Suppressor macrophage treated with lipopolysaccharide for 4 hours (primary cell): ENCODE results near the gene CAND1.

Source experiments
- DNase-seq: peaks from one replicate; pipeline ENCODE4 v3.0.0-alpha.2; 2020

CAND1 gene

DNA sequence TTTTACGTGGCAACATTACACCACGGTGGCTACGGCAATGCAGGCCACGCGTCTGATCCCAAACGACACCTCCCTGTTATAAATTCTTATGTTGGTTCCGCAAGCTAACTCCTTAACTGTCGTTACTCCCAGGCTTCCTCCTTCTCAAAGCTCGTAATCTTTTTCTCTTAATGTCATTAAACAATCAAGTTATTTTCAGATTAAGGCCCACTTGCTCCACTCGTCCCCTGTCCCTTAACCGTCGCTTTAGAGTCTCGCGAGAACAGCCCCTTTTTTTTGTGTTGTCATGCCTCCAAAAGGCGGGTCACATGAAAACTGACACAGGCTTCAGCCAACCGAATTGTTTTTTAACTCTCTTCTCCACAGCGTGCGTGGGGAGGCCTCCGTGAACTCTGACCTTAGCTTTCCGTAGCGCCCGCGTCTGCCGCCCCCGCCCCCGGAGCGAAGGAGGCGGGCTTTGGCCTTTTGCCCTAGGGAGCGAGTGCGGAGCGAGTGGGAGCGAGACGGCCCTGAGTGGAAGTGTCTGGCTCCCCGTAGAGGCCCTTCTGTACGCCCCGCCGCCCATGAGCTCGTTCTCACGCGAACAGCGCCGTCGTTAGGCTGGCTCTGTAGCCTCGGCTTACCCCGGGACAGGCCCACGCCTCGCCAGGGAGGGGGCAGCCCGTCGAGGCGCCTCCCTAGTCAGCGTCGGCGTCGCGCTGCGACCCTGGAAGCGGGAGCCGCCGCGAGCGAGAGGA is at the start of gene CAND1:
Gene CAND1, plus strand, starts transcription at position 463 of the 737 bp plus-strand sequence. CDS start 360 bp downstream, outside the sequence.
- DNase-seq = peak; percentile 99

DNA sequence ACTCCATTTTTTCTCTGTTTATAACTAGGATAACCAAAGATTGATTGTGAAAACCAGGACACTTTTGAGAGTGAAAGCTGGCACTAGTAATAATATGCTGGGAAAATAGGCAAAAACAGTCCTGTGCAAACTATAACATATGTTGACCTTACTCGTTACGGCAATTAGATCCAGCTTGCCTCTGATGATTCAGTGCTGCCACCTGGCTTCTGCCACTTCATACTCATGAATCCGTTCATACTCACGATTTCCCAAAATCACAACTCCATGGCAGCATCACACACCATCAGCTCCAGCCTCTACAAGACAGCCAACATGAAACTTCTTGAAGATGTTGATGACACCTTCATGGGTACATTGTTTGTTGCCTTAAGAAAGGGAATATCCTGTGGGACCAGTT is 49.1 kb upstream of the CAND1 start:
- DNase-seq = no peak

- DNase-seq = no peak
Observed at GRCh38 chr12:67222302-67222701, 46.9 kb upstream of the CAND1 start.

GRCh38 chr12:67223225-67223624 is 45.9 kb upstream of the CAND1 start:
- no peak for DNase-seq

GRCh38 chr12:67237231-67237630 is 31.9 kb upstream of the CAND1 start:
- no peak for DNase-seq

GRCh38 chr12:67239061-67239460 is 30.1 kb upstream of the CAND1 start:
- no peak for DNase-seq

DNA sequence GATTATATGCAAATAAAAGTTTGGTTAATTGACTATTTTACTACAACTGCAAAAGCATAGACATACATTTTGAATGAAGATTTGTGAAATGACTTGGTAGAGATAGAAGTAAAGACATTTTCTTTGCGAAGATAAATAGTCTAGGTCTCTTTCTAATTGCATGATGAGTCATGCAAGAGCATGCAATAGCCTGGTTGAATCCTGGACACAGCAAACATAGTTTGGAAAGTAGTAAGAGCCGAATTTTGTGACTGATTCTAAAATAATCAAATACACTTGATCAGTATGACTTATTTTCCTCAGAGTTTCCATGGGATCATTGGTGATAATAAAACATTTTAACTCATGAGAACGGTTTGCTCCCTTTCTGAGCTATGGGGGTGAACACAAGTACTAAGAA is 27.7 kb upstream of the CAND1 start:
- no peak for DNase-seq

GRCh38 chr12:67243260-67243659 is 25.9 kb upstream of the CAND1 start:
- no peak for DNase-seq

- no peak for DNase-seq
Observed at GRCh38 chr12:67245571-67245970, 23.6 kb upstream of the CAND1 start.

DNA sequence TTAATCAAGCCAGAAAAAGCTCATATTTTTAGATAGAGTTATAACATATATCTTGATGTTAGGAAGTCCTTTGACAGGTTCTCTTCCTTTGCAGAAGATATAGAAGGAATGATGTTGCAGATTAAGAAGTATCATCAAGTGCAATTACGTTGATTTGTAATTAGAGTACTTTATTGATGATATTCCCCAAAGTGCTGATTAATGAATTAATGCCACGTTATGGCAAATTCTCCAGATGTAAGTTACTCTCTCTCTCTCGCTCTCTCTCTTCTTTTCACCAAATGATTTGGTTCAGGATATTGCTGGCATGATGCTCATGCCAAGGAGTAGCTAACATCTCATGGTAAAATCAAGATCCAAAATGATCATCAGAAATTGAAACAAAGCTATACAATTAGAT is 18.1 kb upstream of the CAND1 start:
- DNase-seq = no peak

DNA sequence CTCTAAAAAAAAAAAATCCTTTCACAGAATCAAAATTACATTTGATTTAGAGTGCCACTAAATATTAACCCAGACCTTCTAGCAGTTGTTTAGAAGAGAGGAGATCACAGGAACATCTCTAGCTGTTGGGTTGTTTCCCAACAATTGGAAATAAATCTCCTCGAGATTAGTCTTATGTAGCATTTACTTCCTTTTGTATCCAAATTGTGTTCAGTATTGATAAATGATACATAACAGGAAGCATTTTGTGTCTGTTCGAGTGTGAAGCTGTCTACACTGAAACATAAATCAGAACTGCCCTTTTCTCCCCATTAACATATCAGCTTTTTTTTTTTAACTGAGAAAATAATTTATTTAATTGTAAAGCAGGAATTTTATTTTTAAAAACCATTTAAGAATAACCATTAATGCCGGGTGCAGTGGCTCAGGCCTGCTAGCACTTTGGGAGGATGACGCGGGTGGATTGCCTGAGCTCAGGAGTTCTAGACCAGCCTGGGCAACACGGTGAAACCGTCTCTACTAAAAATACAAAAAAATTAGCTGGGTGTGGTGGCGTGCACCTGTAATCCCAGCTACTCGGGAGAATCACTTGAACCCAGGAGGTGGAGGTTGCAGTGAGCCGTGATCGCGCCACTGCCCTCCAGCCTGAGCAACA is 14.7 kb upstream of the CAND1 start:
- no peak for DNase-seq

- DNase-seq = no peak
Observed at GRCh38 chr12:67256649-67257048, 12.5 kb upstream of the CAND1 start.

DNA sequence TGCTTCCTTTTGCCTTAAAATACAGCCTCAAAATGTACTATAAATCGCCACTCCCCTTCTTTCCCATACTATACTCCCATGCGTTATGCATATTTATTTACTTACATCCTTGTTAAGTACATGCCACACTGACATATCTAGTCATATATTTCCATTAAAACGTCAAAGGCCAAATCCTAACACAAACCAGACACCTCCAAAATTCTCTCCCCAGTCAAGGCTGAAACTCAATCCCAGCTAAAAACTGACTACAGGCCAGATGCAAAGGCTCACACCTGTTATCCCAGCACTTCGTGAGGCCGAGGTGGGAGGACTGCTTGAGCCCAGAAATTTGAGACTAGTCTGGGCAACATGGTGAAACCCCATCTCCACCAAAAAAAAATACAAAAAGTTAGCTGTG is 5.7 kb upstream of the CAND1 start:
- no peak for DNase-seq

GRCh38 chr12:67268335-67268895 is 743 bp upstream of the CAND1 start:
- peak; percentile 96 for DNase-seq

- DNase-seq = peak; percentile 23
Observed at GRCh38 chr12:67269633-67270573, 745 bp downstream of the CAND1 start.

DNA sequence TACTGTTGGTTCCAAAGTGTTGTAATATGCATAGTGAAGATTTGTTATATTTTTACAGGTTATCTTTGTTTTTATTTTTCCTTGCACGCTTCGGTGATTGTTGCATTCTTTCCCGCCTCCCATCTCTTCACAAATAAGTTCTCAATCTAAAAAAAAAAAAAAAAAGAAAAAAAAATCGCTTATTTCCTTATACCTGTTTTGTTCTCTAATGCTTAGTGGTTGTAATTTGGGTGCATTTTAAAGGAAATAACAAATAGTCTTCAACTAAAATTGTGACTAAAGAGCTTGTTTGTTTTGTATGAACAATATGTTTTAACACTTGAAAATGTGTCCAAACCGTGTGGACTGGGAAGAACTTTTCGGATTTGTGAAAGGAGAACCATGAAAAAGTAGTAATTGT is 1.5 kb downstream of the CAND1 start:
- no peak for DNase-seq

DNA sequence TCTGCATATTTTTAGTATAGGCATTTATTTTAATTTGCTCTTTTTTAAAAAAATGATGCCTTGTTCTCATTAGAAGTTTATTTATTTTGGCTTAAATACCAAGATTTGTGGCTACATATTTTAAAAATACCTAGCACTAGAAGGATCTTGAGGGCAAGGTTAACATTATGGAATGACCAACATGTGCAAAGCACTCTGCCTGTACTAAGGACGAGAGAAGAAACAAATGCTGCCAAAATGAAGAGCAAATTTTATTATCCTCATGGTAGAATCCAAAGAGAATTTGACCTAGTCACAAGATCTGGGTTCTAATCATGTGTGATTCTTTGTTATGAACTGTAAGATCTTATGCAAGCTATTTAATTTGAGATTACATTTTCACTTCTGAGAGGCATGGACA is 2.8 kb downstream of the CAND1 start:
- no peak for DNase-seq

- no peak for DNase-seq
Observed at GRCh38 chr12:67274186-67274585, 5.0 kb downstream of the CAND1 start.

GRCh38 chr12:67275380-67275913 is 6.3 kb downstream of the CAND1 start:
- no peak for DNase-seq

GRCh38 chr12:67276421-67276820 is 7.3 kb downstream of the CAND1 start:
- DNase-seq = peak; percentile 45

- no peak for DNase-seq
Observed at GRCh38 chr12:67279637-67280036, 10.5 kb downstream of the CAND1 start.

- DNase-seq = no peak
Observed at GRCh38 chr12:67280088-67280487, 10.9 kb downstream of the CAND1 start.

GRCh38 chr12:67280572-67280971 is 11.4 kb downstream of the CAND1 start:
- DNase-seq = no peak
